Gastrocnemius medialis (tissue), 4 donors: ENCODE data around the gene FBXO7. TPM values are rescaled to one million over a fixed set of nuclear protein-coding genes. Genes with fewer than 3 reads are reported as not detected.

Experiments used
- ATAC-seq, 2 donors: fragments of 150-250 bp; one replicate each; pipeline ENCODE4 v1.9.1; 2016
- DNase-seq, 2 donors: peaks; one replicate each; pipeline ENCODE4 v3.0.0-alpha.2; 2019
- H3K27ac ChIP-seq, 4 donors: fragments of 200-600 bp; sonication (generic); 1 replicate in 1 of 4; 2 replicates in 3 of 4; pipeline ENCODE4 v1.5.1; 2016 to 2018; ENCODE audit warnings: mild to moderate bottlenecking in 2 of 4, moderate library complexity in 1 of 4
- H3K27me3 ChIP-seq, 3 donors: fragments of 200-600 bp; sonication (generic) in 2 of 3; 1 replicate in 1 of 3; 2 replicates in 2 of 3; pipeline versions ENCODE4 v1.5.1 to v1.6.0; 2016 to 2019; ENCODE audit warnings: mild to moderate bottlenecking in 1 of 3, moderate library complexity in 1 of 3
- H3K36me3 ChIP-seq, 2 donors: fragments of 200-600 bp; sonication (generic) in 1 of 2; one replicate each; pipeline ENCODE4 v1.5.1; 2017 to 2018
- H3K4me1 ChIP-seq, 2 donors: fragments of 200-600 bp; sonication (generic) in 1 of 2; one replicate each; pipeline ENCODE4 v1.5.1; 2016 to 2017; ENCODE audit warnings: mild to moderate bottlenecking in 2 of 2
- H3K4me3 ChIP-seq, 4 donors: fragments of 200-600 bp; sonication (generic) in 3 of 4; 1 replicate in 1 of 4; 2 replicates in 3 of 4; pipeline ENCODE4 v1.5.1; 2016 to 2019; ENCODE audit warnings: mild to moderate bottlenecking in 2 of 4
- H3K9me3 ChIP-seq, 3 donors: fragments of 200-600 bp; sonication (generic) in 2 of 3; 1 replicate in 1 of 3; 2 replicates in 2 of 3; pipeline ENCODE4 v1.5.1; 2016 to 2019
- POLR2A ChIP-seq, 2 donors: fragments of 450-650 bp; IDR thresholded peaks; one replicate each; pipeline ENCODE4 v1.6.1; 2017; ENCODE audit warnings: antibody characterized with exemption in 2 of 2, mild to moderate bottlenecking in 2 of 2, moderate library complexity in 2 of 2
- in situ Hi-C, 4 donors: fragments of 200-750 bp; cut with MboI; loops; one replicate each; pipeline versions ENCODE4 v1.15.0 to v1.8.0; 2017; ENCODE audit warnings: low sequenced_read_pairs in 4 of 4
- intact Hi-C: fragments of 100-400 bp; cut with DNase I; formaldehyde crosslinking; loops from one replicate; pipeline ENCODE4 v1.15.1; 2023; ENCODE audit warnings: low total_unique reads
- total RNA-seq, 4 donors: library from RNA; depleted of rRNA; stranded (reverse); fragments of >200 nt; gene quantifications; one replicate each; pipeline versions ENCODE4 v1.1.0 to v1.2.3, GENCODE V29; 2016
- TF ChIP-seq, protein P1 (sequence below), 5 experiments: fragments of 450-650 bp in 3 of 5; fragments of 200-600 bp in 2 of 5; sonication (generic) in 2 of 5; IDR thresholded peaks in 4 of 5; conservative IDR thresholded peaks in 1 of 5; 1 replicate in 4 of 5; 2 replicates in 1 of 5; pipeline ENCODE4 v1.5.1; 2016 to 2019; ENCODE audit warnings: antibody characterized with exemption in 5 of 5, mild to moderate bottlenecking in 3 of 5, moderate library complexity in 3 of 5

The FBXO7 gene
- total RNA-seq, 4 donors from 2014 or later: 30.6 to 40.7 (median 31.8) TPM

DNA sequence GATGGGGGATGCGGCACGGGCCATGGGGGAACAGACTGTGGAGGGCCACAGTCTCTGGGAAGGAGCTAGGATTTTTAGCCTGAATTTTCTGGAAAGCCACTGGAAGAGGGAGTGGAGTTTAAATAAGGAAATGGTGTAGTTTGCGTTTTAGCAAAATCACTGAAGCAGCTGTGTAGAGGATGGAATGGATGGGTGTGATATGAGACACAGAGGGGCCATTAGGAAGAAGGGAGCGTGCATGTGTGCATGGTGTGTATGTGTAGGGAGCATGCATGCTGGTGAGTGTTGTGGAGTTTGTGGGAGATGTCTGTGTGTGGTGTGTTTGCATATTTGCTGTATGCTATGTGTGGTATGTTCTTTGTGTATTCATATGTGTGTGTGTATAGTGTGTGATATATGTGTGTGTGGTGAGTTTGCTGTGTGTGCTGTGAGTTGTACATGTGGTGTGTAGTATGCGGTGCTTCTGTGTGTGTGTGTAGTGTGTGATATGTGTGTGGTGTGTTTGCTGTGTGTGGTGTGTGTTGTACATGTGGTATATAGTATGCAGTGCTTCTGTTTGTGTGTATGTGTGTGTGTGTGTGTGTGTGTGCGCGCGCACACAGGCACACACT lies 67.6 kb downstream of the FBXO7 start:
- H3K27ac ChIP-seq: peak overlapping the region; percentile 65 to 77 (median 70)
- no peaks in the 10 kb centered on the region for H3K36me3 ChIP-seq
- intact Hi-C loops: no loop called here
- H3K27me3 ChIP-seq: no peaks in the 10 kb centered on the region
- no peak for DNase-seq
- in situ Hi-C loops: loop anchor here in 1 of 4 donors (25.0 kb wide), 1 partner anchor 245 kb away; no protein-coding TSS in a partner anchor
- H3K9me3 ChIP-seq: no peaks in the 10 kb centered on the region
- no peak overlapping the region for H3K4me3 ChIP-seq
- TF ChIP-seq, protein P1, sequence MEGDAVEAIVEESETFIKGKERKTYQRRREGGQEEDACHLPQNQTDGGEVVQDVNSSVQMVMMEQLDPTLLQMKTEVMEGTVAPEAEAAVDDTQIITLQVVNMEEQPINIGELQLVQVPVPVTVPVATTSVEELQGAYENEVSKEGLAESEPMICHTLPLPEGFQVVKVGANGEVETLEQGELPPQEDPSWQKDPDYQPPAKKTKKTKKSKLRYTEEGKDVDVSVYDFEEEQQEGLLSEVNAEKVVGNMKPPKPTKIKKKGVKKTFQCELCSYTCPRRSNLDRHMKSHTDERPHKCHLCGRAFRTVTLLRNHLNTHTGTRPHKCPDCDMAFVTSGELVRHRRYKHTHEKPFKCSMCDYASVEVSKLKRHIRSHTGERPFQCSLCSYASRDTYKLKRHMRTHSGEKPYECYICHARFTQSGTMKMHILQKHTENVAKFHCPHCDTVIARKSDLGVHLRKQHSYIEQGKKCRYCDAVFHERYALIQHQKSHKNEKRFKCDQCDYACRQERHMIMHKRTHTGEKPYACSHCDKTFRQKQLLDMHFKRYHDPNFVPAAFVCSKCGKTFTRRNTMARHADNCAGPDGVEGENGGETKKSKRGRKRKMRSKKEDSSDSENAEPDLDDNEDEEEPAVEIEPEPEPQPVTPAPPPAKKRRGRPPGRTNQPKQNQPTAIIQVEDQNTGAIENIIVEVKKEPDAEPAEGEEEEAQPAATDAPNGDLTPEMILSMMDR (IDR thresholded peaks at IDR 0.05 in 4 of 5, conservative IDR thresholded peaks at IDR 0.05 in 1 of 5): no peak
- TF ChIP-seq POLR2A (IDR thresholded peaks at IDR 0.05): no peak
- no peak for ATAC-seq
- H3K4me1 ChIP-seq: peaks cover 8 to 12% of the 10 kb centered on the region in 2 donors

DNA sequence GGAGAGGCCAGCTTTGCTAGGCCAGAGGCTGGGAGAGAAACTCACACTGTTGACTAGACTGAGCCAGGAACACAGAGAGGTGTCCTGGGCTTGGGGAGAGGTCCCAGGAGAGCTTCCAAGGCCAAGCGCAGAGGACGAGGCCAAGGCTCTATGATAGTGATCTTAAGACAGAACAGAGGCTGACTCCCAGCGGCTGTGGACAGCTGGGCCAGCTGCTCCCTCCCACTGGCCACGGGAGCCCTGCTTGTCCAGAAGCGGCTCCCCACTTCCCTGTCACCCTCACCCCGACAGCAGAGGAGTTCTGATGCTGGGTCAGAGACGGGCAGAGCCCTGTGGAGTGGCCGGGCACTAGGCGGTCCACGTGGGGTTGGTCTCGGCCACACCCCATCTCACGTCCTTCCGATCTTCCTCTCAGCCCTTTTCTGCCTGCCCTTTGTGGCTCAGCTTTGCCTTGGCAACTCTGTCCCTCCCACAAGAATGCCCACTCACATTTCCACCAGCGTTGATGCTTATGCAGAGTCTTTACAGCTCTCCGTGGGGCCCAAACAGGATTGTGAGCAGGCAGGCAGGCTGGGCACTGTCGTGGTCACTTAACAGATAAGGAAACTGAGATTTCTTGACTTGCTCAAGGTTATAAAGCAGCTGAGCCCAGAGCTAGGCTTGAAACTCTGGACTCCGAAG lies 68.2 kb downstream of the FBXO7 start:
- in situ Hi-C loops (loop anchor here in 1 of 4 donors (25.0 kb wide), 1 partner anchor 244 kb away; no protein-coding TSS in a partner anchor), intact Hi-C loops (no loop called here)
- H3K4me1 ChIP-seq: peaks cover 8 to 12% of the 10 kb centered on the region in 2 donors
- H3K27me3 ChIP-seq: no peaks in the 10 kb centered on the region
- H3K4me3 ChIP-seq: no peak overlapping the region
- peak overlapping the region; percentile 65 to 77 (median 70) for H3K27ac ChIP-seq
- H3K9me3 ChIP-seq: no peaks in the 10 kb centered on the region
- ATAC-seq (peak; percentile 65 to 69), DNase-seq (peak; percentile 55 to 71)
- no peaks in the 10 kb centered on the region for H3K36me3 ChIP-seq
- TF ChIP-seq, protein P1 (IDR thresholded peaks at IDR 0.05 in 4 of 5, conservative IDR thresholded peaks at IDR 0.05 in 1 of 5): no peak
- peak in 1 of 2 donors; percentile 32 for TF ChIP-seq POLR2A (IDR thresholded peaks at IDR 0.05)

DNA sequence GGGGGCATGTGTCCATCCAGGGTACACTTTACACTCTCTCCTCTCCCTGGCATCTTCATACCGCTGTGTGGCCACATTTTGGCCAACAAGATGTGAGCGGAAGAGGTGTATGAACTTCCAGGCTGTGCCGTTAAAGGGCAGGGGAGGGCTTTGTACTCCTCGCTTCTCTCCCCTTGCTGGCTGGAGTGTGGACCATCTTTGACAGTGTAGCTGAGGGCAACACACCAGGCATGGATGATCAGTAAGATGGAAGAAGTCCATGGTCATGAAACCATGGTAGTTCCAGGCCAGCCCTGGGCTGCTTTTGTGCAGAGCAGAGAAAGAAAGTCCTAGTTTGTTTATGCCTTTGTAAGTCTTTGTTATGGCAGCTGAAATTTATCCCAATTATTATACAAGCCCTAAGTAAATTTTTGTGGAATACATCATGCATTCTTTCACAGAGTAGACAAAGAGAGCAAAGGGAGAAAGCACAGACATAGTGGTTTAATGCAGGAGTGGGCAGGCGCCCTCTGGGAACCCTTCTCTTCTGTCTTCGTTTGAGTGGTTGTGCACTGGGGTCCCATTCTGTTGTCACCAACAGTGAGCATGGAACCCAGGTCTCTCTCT lies 70.4 kb downstream of the FBXO7 start:
- intact Hi-C loops: no loop called here
- in situ Hi-C loops: loop anchor here in 1 of 4 donors (25.0 kb wide), 1 partner anchor 242 kb away; no protein-coding TSS in a partner anchor
- no peak overlapping the region for H3K27ac ChIP-seq
- no peaks in the 10 kb centered on the region for H3K9me3 ChIP-seq
- H3K4me1 ChIP-seq: peaks cover 8 to 12% of the 10 kb centered on the region in 2 donors
- no peak for ATAC-seq
- no peaks in the 10 kb centered on the region for H3K27me3 ChIP-seq
- DNase-seq: no peak
- TF ChIP-seq, protein P1 (IDR thresholded peaks at IDR 0.05 in 4 of 5, conservative IDR thresholded peaks at IDR 0.05 in 1 of 5): no peak
- no peak for TF ChIP-seq POLR2A (IDR thresholded peaks at IDR 0.05)
- no peaks in the 10 kb centered on the region for H3K36me3 ChIP-seq
- H3K4me3 ChIP-seq: no peak overlapping the region

DNA sequence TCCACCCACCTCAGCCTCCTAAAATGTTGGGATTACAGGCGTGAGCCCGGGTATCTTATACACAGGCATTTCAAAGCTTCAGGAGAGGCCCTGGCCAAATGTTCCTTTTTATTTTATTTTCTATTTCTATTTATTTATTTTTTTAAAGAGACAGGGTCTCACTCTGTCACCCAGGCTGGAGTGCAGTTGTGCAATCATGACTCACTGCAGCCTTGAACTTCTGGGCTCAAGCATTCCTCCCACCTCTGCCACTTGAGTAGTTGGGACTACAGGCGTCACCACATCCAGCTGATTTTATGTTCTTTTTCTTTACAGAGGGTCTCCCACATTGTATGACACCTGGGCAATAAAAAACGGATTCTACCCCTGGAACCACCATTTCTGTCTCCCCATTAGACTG lies 71.2 kb downstream of the FBXO7 start:
- DNase-seq (no peak), ATAC-seq (no peak)
- Histone ChIP-seq H3K4me1 (peaks cover 8% of the 10 kb centered on the region in 2 donors), H3K27me3 (no peaks in the 10 kb centered on the region), H3K27ac (peak overlapping the region in 3 of 4 donors; percentile 22 to 43 (median 24)), H3K36me3 (no peaks in the 10 kb centered on the region), H3K4me3 (no peak overlapping the region), H3K9me3 (no peaks in the 10 kb centered on the region)
- in situ Hi-C loops: loop anchor here in 1 of 4 donors (25.0 kb wide), 1 partner anchor 242 kb away; no protein-coding TSS in a partner anchor
- intact Hi-C loops: no loop called here
- TF ChIP-seq, protein P1 (IDR thresholded peaks at IDR 0.05 in 4 of 5, conservative IDR thresholded peaks at IDR 0.05 in 1 of 5): no peak
- no peak for TF ChIP-seq POLR2A (IDR thresholded peaks at IDR 0.05)
